HG02571 (cell line): ENCODE measurements around the gene RAB25.
A peak's percentile ranks its signal among the peaks of the same experiment; 100 is the strongest.
"Not testable (repeated sequence)": the region's sequence is repeated elsewhere in the genome, so short reads cannot be mapped to it uniquely, and the experiment has no call there.

Experiments
- ATAC-seq: cut with Tn5 transposase; IDR thresholded peaks from one replicate; pipeline ENCODE4 v1.9.1; 2021; ENCODE audit warnings: mild to moderate bottlenecking, moderate library complexity; ENCODE audit not compliant: unreplicated experiment

The RAB25 gene

DNA sequence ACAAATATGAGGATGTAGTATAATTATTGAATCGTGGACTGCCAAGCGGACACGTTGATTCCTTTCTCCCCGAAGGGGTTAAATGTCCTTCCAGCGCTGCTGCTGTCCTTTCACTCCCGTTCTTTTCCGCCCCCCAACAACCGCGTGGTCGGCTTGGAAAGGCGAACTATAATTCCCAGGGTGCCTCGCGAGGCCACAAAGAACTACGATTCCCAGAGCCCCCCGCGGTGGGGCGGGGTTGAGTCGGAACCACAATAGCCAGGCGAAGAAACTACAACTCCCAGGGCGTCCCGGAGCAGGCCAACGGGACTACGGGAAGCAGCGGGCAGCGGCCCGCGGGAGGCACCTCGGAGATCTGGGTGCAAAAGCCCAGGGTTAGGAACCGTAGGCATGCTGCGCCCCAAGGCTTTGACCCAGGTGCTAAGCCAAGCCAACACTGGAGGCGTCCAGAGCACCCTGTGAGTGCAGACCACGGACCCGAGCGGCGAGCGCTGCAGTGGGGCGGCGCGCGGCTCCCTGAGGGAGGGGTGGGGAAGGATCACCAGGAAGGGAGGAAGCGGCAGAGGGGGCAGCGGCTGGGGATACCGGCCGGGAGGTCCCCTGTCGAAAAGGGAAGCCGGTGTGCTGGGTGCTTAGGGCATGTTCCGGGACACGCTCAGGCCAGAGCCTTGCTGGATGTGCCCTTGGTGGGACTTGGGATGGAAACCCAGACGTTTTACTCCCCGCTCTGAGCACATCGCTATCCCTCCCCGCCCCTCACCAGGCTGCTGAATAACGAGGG, 6.3 kb upstream of the RAB25 start, which contains the start of gene LAMTOR2:
Gene LAMTOR2 (plus strand): TSS at position 283 of the 781 bp plus-strand sequence. CDS start 108 bp downstream, at position 391.
- ATAC-seq: peak; percentile 66

DNA sequence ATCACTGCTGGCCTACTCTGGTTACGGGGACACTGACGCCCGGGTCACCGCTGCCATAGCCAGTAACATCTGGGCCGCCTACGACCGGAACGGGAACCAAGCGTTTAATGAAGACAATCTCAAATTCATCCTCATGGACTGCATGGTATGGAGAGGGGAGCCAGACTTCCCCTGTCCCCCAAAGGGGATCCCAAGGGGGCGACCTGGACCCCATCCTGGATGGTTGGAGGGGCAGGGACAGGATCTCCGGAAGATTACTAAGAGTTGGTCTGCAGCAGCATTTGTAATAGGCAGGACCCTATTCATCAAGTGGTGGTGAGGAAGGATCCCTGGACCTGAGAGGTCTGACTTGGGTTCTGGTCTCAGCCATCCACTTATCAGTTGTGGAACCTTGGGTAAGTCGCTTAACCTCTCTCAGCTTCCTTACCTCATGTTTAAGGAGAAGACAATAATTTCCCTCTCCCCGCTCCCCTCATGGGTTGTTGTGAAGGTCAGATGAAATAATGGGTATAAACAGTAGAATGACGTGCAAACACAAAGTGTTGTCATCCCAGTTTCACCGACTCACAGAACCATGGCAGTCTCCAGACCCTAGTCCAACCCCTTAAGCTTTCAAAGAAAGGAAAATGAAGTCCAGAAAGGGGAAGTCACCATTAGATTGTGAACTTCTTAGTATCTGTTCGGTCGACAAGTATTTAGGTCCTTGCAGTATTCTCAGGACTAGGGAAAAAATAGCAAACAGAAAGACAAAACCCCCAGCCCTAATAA, 5.5 kb upstream of the RAB25 start:
- ATAC-seq: no peak

DNA sequence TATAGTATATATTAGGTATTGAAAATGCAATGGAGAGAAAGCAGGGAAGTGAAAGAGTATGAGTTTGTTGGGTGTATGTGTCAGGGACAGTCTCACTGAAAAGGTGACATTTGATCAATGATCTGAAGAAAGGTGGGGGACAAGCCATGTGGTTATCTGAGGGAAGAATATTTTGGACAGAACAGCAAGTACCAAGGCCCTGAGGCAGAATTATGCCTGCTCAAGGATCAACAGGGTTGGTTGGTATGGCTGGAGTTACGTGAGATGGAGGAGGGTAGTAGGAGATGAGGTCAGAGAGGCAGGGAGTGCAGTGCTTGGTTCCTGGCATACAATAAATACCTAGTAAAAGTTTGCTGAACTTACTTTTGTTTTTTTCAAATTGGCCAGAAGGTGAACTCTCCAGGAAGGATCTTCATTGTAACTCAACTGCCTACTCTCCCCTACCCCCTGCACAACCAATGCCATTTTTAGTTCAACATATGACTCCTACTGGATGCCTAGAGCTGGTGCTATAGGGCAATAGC, 4.6 kb upstream of the RAB25 start:
- no peak for ATAC-seq

DNA sequence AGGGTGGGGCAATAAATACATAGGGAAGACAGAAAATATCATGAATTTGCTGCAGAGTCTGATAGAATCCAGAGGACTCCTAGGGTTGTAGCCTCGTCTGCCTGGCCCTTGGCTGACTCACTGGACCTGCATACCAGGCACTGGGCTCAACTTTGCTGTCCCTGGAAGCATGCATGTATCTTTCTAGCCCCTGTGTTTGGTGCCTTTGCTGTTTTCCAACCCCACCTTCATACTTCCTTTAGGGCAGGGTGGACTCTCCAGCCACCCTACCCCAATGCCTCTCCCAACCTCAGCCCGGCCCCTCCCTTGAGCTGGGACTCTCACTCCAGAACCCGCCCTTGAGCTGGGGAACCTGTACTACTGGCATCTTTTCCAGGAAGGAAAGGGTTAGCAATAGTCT, 1.2 kb downstream of the RAB25 start:
- ATAC-seq: no peak

- no peak for ATAC-seq
Measured at GRCh38 chr1:156063997-156064285, 3.0 kb downstream of the RAB25 start.

DNA sequence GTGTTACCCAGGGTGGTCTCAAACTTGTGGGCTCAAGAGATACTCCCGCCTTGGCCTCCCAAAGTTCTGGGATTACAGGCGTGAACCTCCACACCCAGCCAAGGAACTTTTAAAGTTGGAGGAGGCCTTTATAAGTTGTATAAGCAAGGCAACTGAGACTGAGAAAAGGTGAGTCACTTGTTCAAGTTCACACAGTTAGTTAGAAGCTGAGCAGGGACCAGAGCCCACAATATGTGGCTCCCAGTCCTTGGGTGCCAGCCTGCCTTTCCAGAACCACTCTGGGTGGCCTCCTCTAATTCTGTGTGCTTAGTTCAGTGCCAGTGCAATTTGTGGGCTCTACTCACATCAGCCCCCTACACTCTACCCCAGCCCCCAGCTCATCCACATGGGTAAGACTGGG, 3.7 kb downstream of the RAB25 start:
- ATAC-seq: no peak

GRCh38 chr1:156065212-156065611, 4.3 kb downstream of the RAB25 start:
- no peak for ATAC-seq

GRCh38 chr1:156065871-156066270, 4.9 kb downstream of the RAB25 start:
- ATAC-seq: no peak

DNA sequence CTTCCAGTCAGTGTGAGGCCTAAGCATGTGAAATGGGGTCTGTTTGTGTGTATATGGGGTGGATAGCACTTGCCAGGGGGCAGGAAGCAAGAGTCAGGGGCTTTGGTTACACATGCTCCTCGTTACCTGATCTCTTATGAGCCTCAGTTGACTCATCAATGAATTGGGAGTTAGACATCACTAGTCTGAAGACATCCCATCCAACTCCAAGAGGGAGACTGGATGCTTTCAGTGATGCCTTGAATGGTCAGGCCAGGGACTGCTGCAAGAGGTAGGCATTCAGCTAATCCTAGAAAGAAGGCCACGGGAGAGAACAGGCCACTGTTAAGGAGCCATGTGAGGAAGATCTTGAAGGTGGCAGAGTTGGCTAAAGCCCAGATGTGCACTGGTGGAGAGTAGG, 6.3 kb downstream of the RAB25 start:
- no peak for ATAC-seq

- ATAC-seq: no peak
Measured at GRCh38 chr1:156069490-156070455, 8.8 kb downstream of the RAB25 start.

DNA sequence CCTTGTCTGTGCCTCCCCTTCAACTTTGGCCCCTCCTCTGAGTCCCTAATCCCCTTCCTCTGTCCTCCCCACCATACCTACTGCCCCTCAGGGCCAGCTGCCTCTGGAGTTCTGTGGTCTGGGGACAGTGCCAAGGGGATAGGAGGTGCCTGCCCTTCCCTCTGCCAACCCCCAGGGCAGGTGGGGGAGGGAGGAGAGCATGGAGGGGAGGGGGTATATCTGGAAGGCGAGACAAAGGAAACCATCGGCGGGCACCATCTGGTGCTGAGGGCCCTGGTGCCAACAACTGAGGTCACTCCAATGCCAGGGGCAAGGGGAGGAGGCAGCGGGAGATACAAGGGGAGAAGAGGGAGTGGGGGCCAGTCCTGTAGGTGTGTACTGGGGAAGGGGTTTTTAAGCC, 9.6 kb downstream of the RAB25 start:
- no peak for ATAC-seq

DNA sequence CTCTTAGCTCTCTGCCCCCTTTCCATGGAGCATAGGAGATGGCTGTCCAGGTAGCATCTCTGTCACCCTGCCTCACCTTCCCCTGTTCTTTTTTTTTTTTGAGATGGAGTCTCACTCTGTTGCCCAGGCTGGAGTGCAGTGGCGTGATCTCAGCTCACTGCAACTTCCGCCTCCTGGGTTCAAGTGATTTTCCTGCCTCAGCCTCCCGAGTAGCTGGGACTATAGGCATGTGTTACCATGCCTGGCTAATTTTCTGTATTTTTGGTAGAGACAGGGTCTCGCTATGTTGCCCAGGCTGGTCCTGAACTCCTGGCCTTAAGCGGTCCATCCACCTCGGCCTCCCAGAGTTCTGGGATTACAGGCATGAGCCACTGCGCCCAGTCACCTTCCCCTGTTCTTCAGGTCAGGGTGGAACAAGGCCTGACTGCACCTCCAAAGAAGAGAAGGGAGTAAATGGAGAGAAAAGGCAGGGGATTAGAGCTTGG, 10.4 kb downstream of the RAB25 start:
- ATAC-seq: not testable (repeated sequence)

- no peak for ATAC-seq
Measured at GRCh38 chr1:156072251-156072650, 11.3 kb downstream of the RAB25 start.

GRCh38 chr1:156073110-156073687, 12.2 kb downstream of the RAB25 start:
- ATAC-seq: no peak

DNA sequence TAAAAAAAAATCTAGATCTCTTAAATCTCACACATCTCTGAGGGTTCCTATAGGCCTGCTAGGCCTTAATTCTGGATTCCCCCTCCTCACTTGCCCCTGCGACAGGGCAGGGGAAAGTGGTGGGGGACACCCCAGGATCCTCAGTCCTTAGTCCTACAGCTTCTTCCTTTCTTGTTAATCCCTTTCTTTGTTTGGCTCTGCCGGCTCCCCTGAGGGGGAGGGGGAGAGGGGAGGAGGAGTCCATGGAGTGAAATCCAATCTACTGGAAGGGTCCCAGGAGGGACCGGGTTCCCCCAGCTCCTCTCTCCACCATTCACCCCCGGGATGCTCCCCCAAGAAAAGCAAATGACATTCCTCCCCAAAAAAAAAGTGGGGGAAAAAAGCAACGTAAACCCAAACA, 12.8 kb downstream of the RAB25 start:
- ATAC-seq: no peak

- no peak for ATAC-seq
Measured at GRCh38 chr1:156074661-156075060, 13.7 kb downstream of the RAB25 start.

DNA sequence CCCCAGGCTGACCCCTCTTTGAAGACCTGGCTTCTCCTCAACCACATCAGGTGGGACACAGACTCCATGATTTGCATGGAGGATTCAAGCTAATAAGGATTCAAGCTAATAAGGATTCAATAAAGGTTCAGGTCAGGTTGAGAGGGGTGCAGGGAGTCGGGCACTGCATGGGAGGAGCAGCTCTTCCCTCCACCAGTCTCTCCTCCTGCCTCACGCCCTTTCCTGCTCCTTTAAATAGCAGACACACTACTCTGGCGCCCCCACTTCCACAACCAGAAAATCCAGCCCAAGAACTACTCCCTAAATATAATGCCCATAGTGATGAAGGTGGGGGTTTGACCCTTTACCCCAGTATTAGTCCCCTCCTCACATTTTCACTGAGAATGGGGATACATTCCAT, 14.2 kb downstream of the RAB25 start:
- no peak for ATAC-seq

- no peak for ATAC-seq
Measured at GRCh38 chr1:156075775-156076204, 14.8 kb downstream of the RAB25 start.

DNA sequence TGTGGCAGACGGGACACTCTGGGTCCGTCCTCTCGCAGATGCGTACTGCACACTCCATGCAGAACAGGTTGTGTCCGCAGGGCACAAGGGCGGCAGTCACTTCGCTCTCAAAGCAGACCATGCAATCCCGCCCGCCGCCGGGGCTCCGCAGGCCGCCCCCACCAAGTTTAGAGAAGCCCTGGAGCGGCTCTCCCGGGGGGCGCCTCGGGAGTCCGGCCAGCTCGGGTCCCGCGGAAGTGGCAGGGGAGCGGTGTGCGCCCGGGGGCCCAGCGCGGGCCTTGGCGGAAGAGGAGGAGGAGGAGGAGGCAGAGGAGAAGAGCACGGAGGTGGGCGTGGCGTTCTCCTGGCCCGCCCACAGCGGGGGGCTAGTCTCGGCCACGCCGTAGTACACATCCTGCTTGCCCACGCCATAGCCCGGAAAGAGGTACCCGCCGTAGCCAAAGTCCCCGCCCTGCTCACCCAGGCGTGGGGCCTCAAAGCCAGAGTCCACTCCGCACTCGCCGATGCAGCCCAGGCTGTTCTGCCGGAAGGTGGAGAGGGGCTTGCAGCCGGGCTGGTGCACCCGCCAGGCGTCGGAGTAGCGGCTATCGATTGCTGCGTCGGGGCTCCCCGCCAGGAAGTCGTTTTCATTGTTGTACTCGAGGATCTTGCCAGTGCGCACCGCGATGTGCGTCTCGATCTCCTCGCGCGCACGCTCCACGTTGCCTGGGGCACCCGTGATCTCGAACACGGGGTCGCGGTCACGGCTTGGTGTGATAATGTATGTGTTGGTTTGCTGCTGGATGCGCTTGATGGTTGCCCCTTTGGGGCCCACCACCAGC, 15.9 kb downstream of the RAB25 start:
- peak; percentile 57 for ATAC-seq

- no peak for ATAC-seq
Measured at GRCh38 chr1:156077430-156077760, 16.4 kb downstream of the RAB25 start.
